SU-DHL-6 (cell line): ENCODE measurements around the gene THSD7B.
"Not testable (repeated sequence)": the region's sequence is repeated elsewhere in the genome, so short reads cannot be mapped to it uniquely, and the experiment has no call there.

ENCODE experiments used
- H2AFZ ChIP-seq: fragments of 200-600 bp; sonication (generic); 2 replicates; pipeline ENCODE4 v1.6.1; 2014; ENCODE audit warnings: low read depth, mild to moderate bottlenecking, moderate library complexity, mixed read lengths, antibody characterized with exemption, low read length; ENCODE audit not compliant: severe bottlenecking
- H3F3A ChIP-seq: fragments of 200-600 bp; shearing (Covaris generic); 2 replicates; pipeline ENCODE4 v1.6.0; 2016; ENCODE audit warnings: antibody characterized with exemption, mild to moderate bottlenecking; ENCODE audit not compliant: insufficient read depth
- H3K27ac ChIP-seq: fragments of 200-600 bp; sonication (generic); 2 replicates; pipeline ENCODE4 v1.5.1; 2016; ENCODE audit warnings: low read depth, mild to moderate bottlenecking, low read length, moderate library complexity, mixed read lengths
- H3K27me3 ChIP-seq: fragments of 200-600 bp; sonication (generic), shearing (Covaris generic); 2 replicates; pipeline ENCODE4 v1.6.0; 2014; ENCODE audit warnings: mild to moderate bottlenecking, low read length
- H3K36me3 ChIP-seq: fragments of 200-600 bp; sonication (generic); 2 replicates; pipeline ENCODE4 v1.6.1; 2014; ENCODE audit warnings: mild to moderate bottlenecking, low read length, mixed read lengths
- H3K4me2 ChIP-seq: fragments of 300-600, 200-600 bp; shearing (Covaris generic), sonication (generic); 2 replicates; pipeline ENCODE4 v1.6.0; 2014; ENCODE audit warnings: low read length, low read depth, mild to moderate bottlenecking; ENCODE audit not compliant: poor library complexity, severe bottlenecking
- H3K4me3 ChIP-seq: fragments of 200-600 bp; sonication (generic); 2 replicates; pipeline ENCODE4 v1.5.1; 2014; ENCODE audit warnings: antibody characterized with exemption, low read length, mild to moderate bottlenecking, mixed read lengths; ENCODE audit not compliant: insufficient read depth, poor library complexity, severe bottlenecking
- H3K79me2 ChIP-seq: fragments of 200-600 bp; sonication (generic); 2 replicates; pipeline ENCODE4 v1.6.1; 2014; ENCODE audit warnings: mild to moderate bottlenecking, low read length, moderate library complexity; ENCODE audit not compliant: insufficient read depth
- H3K9ac ChIP-seq: fragments of 200-600 bp; sonication (generic); 2 replicates; pipeline ENCODE4 v1.7.0; 2014; ENCODE audit warnings: mild to moderate bottlenecking, low read length
- H3K9me2 ChIP-seq: fragments of 200-600 bp; sonication (generic); replicated peaks from 2 replicates; pipeline ENCODE4 v1.6.1; 2014; ENCODE audit warnings: low read length; ENCODE audit not compliant: insufficient read depth
- H3K9me3 ChIP-seq: fragments of 200-600 bp; sonication (generic); 2 replicates; pipeline ENCODE4 v1.6.1; 2014; ENCODE audit warnings: low read length, mixed read lengths; ENCODE audit not compliant: insufficient read depth
- H4K20me1 ChIP-seq: fragments of 200-600 bp; sonication (generic); 2 replicates; pipeline ENCODE4 v1.6.1; 2014; ENCODE audit warnings: low read depth, mild to moderate bottlenecking, antibody characterized with exemption, low read length, moderate library complexity, mixed read lengths
- EZH2phosphoT487 ChIP-seq: fragments of 200-600 bp; sonication (generic), shearing (Covaris generic); conservative IDR thresholded peaks from 2 replicates; pipeline ENCODE4 v1.6.1; 2018; ENCODE audit warnings: mild to moderate bottlenecking, antibody characterized with exemption, low read length, moderate library complexity, mixed read lengths
- TF ChIP-seq, protein P1 (sequence below): fragments of 200-600 bp; sonication (generic); IDR thresholded peaks from one replicate; pipeline ENCODE4 v1.5.1; 2017; ENCODE audit warnings: antibody characterized with exemption, mild to moderate bottlenecking, low read length, moderate library complexity; ENCODE audit not compliant: insufficient read depth, poor library complexity, severe bottlenecking

Gene THSD7B

GRCh38 chr2:137050949-137051348, 285.6 kb downstream of the THSD7B start:
- H2AFZ ChIP-seq, result no peak overlapping the region

GRCh38 chr2:137051778-137052398, 286.5 kb downstream of the THSD7B start:
- no peaks in the 10 kb centered on the region for H3K79me2 ChIP-seq
- TF ChIP-seq, protein P1, sequence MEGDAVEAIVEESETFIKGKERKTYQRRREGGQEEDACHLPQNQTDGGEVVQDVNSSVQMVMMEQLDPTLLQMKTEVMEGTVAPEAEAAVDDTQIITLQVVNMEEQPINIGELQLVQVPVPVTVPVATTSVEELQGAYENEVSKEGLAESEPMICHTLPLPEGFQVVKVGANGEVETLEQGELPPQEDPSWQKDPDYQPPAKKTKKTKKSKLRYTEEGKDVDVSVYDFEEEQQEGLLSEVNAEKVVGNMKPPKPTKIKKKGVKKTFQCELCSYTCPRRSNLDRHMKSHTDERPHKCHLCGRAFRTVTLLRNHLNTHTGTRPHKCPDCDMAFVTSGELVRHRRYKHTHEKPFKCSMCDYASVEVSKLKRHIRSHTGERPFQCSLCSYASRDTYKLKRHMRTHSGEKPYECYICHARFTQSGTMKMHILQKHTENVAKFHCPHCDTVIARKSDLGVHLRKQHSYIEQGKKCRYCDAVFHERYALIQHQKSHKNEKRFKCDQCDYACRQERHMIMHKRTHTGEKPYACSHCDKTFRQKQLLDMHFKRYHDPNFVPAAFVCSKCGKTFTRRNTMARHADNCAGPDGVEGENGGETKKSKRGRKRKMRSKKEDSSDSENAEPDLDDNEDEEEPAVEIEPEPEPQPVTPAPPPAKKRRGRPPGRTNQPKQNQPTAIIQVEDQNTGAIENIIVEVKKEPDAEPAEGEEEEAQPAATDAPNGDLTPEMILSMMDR, result no peak
- TF ChIP-seq EZH2phosphoT487, result no peak
- no peaks in the 10 kb centered on the region for H3F3A ChIP-seq
- H3K27ac ChIP-seq, result no peak overlapping the region
- H3K27me3 ChIP-seq, result no peaks in the 10 kb centered on the region
- H3K36me3 ChIP-seq, result no peaks in the 10 kb centered on the region
- H3K9me3 ChIP-seq, result no peaks in the 10 kb centered on the region
- H2AFZ ChIP-seq, result no peak overlapping the region
- H4K20me1 ChIP-seq, result no peaks in the 10 kb centered on the region; the same call in 1 of the 2 replicates
- H3K9ac ChIP-seq, result no peak overlapping the region
- H3K4me3 ChIP-seq, result no peak overlapping the region
- H3K9me2 ChIP-seq, result no peaks in the 10 kb centered on the region
- no peak overlapping the region for H3K4me2 ChIP-seq

More at GRCh38 chr2:137050949-137051348, 285.6 kb downstream of the THSD7B start:
- Histone ChIP-seq H3K27ac (no peak overlapping the region), H3K4me2 (no peak overlapping the region), H3K36me3 (no peaks in the 10 kb centered on the region), H3K9me3 (no peaks in the 10 kb centered on the region), H3K9ac (no peak overlapping the region), H3F3A (no peaks in the 10 kb centered on the region), H3K4me3 (no peak overlapping the region), H4K20me1 (no peaks in the 10 kb centered on the region; the same call in 1 of the 2 replicates), H3K79me2 (no peaks in the 10 kb centered on the region), H3K27me3 (no peaks in the 10 kb centered on the region), H3K9me2 (no peaks in the 10 kb centered on the region)
- TF ChIP-seq EZH2phosphoT487, result no peak
- TF ChIP-seq, protein P1, result no peak

- no peaks in the 10 kb centered on the region for H3K9me3 ChIP-seq
- no peak overlapping the region for H3K4me3 ChIP-seq
- H3K9ac ChIP-seq, result no peak overlapping the region
- no peaks in the 10 kb centered on the region for H3K79me2 ChIP-seq
- TF ChIP-seq EZH2phosphoT487, result no peak
- TF ChIP-seq, protein P1, result no peak
- no peak overlapping the region for H2AFZ ChIP-seq
- H3F3A ChIP-seq, result no peaks in the 10 kb centered on the region
- H3K36me3 ChIP-seq, result no peaks in the 10 kb centered on the region
- no peak overlapping the region for H3K27ac ChIP-seq
- H4K20me1 ChIP-seq, result peaks cover 3% of the 10 kb centered on the region; the same call in 1 of the 2 replicates
- H3K4me2 ChIP-seq, result no peak overlapping the region
- H3K27me3 ChIP-seq, result no peaks in the 10 kb centered on the region
- H3K9me2 ChIP-seq, result no peaks in the 10 kb centered on the region
Measured at GRCh38 chr2:137056704-137057103, 291.4 kb downstream of the THSD7B start.

DNA sequence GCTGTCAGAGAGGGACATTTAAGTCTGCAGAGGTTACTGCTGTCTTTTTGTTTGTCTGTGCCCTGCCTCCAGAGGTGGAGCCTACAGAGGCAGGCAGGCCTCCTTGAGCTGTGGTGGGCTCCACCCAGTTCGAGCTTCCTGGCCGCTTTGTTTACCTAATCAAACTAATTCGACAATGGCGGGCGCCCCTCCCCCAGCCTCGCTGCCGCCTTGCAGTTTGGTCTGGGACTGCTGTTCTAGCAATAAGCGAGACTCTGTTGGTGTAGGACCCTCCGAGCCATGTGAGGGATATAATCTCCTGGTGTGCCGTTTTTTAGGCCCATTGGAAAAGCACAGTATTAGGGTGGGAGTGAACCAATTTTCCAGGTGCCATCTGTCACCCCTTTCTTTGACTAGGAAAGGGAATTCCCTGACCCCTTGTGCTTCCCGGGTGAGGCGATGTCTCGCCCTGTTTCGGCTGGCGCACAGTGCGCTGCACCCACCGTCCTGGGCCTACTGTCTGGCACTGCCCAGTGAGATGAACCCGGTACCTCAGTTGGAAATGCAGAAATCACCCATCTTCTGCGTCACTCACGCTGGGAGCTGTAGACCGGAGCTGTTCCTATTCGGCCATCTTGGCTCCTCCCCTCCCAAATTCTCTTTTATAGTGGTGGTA, 310.9 kb downstream of the THSD7B start:
- not testable (repeated sequence) for H3K9me3 ChIP-seq, H3F3A ChIP-seq, H3K27me3 ChIP-seq, H3K79me2 ChIP-seq, H4K20me1 ChIP-seq, H3K36me3 ChIP-seq, H3K27ac ChIP-seq, H3K4me2 ChIP-seq, H3K4me3 ChIP-seq, H3K9me2 ChIP-seq, H2AFZ ChIP-seq, H3K9ac ChIP-seq
